Panc1 (cell line): Measurements from ENCODE around the gene ZNF775. TPM values are rescaled to one million over a fixed set of nuclear protein-coding genes. Genes with fewer than 3 reads are reported as not detected.

Experiments
- ATAC-seq: fragments of 200-7000 bp; cut with Tn5 transposase; 2 replicates; pipeline ENCODE4 v1.9.1; 2020; ENCODE audit warnings: mild to moderate bottlenecking, moderate library complexity
- BruUV-seq: library from RNA; stranded (reverse); fragments of 400-500 nt; replicated peaks from 2 replicates; lab custom pipeline; 2021; lab: Mats Ljungman, UMichigan
- CTCF ChIA-PET: fragments of 300-600 bp; sonication (Branson Sonifier 250); formaldehyde crosslinking; loops from one replicate; lab custom pipeline; 2022; ENCODE audit warnings: antibody characterized with exemption; lab: Charles Lee
- POLR2A ChIA-PET: fragments of 300-600 bp; sonication (Branson Sonifier 250); formaldehyde crosslinking; loops from one replicate; lab custom pipeline; 2022; ENCODE audit warnings: antibody characterized with exemption; lab: Charles Lee
- DNase-seq: peaks from one replicate; pipeline ENCODE4 v3.0.0-alpha.2; 2010; ENCODE audit warnings: low read depth, low spot score
- H3K27ac ChIP-seq: 2 replicates; pipeline ENCODE4 v1.5.1; 2011; ENCODE audit warnings: mild to moderate bottlenecking, low read length, inconsistent platforms
- H3K27me3 ChIP-seq: fragments of 200-500 bp; sonication (Bioruptor generic); 2 replicates; pipeline ENCODE4 v1.6.0; 2014; ENCODE audit warnings: low read length, inconsistent platforms; ENCODE audit not compliant: control insufficient read depth, insufficient read depth
- H3K36me3 ChIP-seq: fragments of 200-500 bp; sonication (Bioruptor generic); 2 replicates; pipeline ENCODE4 v1.5.1; 2014; ENCODE audit warnings: inconsistent platforms, mild to moderate bottlenecking, low read length, moderate library complexity; ENCODE audit not compliant: control insufficient read depth, insufficient read depth
- H3K4me1 ChIP-seq: 2 replicates; pipeline ENCODE4 v1.5.1; 2011; ENCODE audit warnings: inconsistent platforms, mild to moderate bottlenecking, low read length, moderate library complexity; ENCODE audit not compliant: control insufficient read depth, insufficient read depth
- H3K4me3 ChIP-seq, 2 experiments: 2 replicates each; pipeline ENCODE4 v1.5.1; 2011 to 2012; ENCODE audit warnings: low read depth in 2 of 2, low read length in 2 of 2, mild to moderate bottlenecking in 2 of 2, inconsistent platforms in 1 of 2, moderate library complexity in 1 of 2
- H3K9me3 ChIP-seq: fragments of 200-500 bp; sonication (Bioruptor generic); 2 replicates; pipeline ENCODE4 v1.5.1; 2014; ENCODE audit warnings: low read depth, mild to moderate bottlenecking, inconsistent platforms, low read length, moderate library complexity; ENCODE audit not compliant: control insufficient read depth, insufficient read depth
- CTCF ChIP-seq: fragments of 450-650 bp; IDR thresholded peaks from 2 replicates; pipeline ENCODE4 v1.5.1; 2017; ENCODE audit warnings: mild to moderate bottlenecking
- POLR2AphosphoS5 ChIP-seq: IDR thresholded peaks from 2 replicates; pipeline ENCODE4 v1.6.1; 2012; ENCODE audit warnings: mild to moderate bottlenecking, low read depth, low read length, moderate library complexity
- SIN3A ChIP-seq: IDR thresholded peaks from 2 replicates; pipeline ENCODE4 v1.6.1; 2012; ENCODE audit warnings: low read depth, mild to moderate bottlenecking, low read length, moderate library complexity, borderline replicate concordance; ENCODE audit not compliant: insufficient read depth
- TCF7L2 ChIP-seq: IDR thresholded peaks from 2 replicates; pipeline ENCODE4 v1.6.1; 2011; ENCODE audit warnings: mild to moderate bottlenecking, low read depth, low read length, inconsistent platforms
- in situ Hi-C: cut with HindIII; loops from 2 replicates; pipeline ENCODE4 v1.10.0; 2016; ENCODE audit warnings: low sequenced_read_pairs, low pct_unique_long_range_greater_than_20kb
- intact Hi-C: fragments of 100-400 bp; cut with micrococcal nuclease; formaldehyde crosslinking; loops from one replicate; pipeline ENCODE4 v1.10.0; 2022; ENCODE audit not compliant: unreplicated experiment
- total RNA-seq: library from RNA; stranded (reverse); gene quantifications from one replicate; pipeline ENCODE4 v1.2.1, GENCODE V29; 2021; ENCODE audit not compliant: unreplicated experiment
- TF ChIP-seq, protein P1 (sequence below), 2 experiments: IDR thresholded peaks; 2 replicates each; pipeline ENCODE4 v1.6.1; 2011 to 2012; ENCODE audit warnings: low read depth in 2 of 2, control low read depth in 1 of 2, low read length in 1 of 2, mild to moderate bottlenecking in 1 of 2, moderate library complexity in 1 of 2; ENCODE audit not compliant: insufficient read depth in 1 of 2

The ZNF775 gene
- total RNA-seq, 1 experiment from 2014 or later: 14.7 TPM

GRCh38 chr7:150382844-150383225 lies 3.7 kb downstream of the ZNF775 start:
- POLR2A ChIA-PET: no interaction called here
- BruUV-seq: no TSS peak

DNA sequence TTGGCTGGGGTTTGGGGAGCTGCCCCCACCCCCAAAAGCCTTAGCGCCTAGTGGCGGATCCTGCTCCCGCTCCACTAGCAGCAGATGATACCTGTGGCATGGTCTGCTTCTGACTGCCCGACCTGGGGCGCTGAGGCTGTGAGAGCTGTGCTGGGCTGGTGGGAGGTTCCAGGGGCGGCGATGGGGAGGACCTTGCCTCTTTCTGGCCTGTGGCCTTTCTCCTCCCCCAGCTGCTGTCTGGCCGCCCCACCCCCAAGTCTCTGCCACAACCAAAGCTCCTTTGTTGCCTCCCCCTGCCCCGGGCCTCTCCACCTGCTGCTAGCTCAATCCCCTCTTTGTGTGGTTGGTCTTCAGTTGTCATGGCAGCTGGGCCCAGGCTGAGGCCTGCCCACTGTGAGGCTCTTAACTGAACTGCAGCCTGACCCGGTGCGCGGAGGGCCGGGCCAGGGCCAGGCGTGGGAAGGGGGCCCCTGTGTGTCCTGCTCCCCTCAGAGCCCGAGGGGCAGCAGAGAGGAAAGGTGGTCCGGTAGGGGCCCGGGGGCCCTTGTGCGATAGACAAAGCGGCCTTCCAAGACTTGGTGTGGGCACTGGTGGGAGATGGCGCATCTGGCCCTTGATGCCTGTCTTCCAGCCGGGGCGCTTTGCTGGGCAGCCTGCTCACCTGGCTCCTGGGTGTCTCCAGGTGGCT lies 4.7 kb downstream of the ZNF775 start:
- no peaks in the 10 kb centered on the region for H3K9me3 ChIP-seq
- ChIA-PET POLR2A (no interaction called here), CTCF (no interaction called here)
- DNase-seq: no peak
- in situ Hi-C loops: no loop called here
- TF ChIP-seq, protein P1, sequence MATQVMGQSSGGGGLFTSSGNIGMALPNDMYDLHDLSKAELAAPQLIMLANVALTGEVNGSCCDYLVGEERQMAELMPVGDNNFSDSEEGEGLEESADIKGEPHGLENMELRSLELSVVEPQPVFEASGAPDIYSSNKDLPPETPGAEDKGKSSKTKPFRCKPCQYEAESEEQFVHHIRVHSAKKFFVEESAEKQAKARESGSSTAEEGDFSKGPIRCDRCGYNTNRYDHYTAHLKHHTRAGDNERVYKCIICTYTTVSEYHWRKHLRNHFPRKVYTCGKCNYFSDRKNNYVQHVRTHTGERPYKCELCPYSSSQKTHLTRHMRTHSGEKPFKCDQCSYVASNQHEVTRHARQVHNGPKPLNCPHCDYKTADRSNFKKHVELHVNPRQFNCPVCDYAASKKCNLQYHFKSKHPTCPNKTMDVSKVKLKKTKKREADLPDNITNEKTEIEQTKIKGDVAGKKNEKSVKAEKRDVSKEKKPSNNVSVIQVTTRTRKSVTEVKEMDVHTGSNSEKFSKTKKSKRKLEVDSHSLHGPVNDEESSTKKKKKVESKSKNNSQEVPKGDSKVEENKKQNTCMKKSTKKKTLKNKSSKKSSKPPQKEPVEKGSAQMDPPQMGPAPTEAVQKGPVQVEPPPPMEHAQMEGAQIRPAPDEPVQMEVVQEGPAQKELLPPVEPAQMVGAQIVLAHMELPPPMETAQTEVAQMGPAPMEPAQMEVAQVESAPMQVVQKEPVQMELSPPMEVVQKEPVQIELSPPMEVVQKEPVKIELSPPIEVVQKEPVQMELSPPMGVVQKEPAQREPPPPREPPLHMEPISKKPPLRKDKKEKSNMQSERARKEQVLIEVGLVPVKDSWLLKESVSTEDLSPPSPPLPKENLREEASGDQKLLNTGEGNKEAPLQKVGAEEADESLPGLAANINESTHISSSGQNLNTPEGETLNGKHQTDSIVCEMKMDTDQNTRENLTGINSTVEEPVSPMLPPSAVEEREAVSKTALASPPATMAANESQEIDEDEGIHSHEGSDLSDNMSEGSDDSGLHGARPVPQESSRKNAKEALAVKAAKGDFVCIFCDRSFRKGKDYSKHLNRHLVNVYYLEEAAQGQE (IDR thresholded peaks at IDR 0.05; ENCODE audit: insufficient read depth in 1 of 2, low read depth in 2 of 2, low read length in 1 of 2): no peak
- TF ChIP-seq TCF7L2: no peak
- no peak for TF ChIP-seq SIN3A
- TF ChIP-seq POLR2AphosphoS5: no peak
- TF ChIP-seq CTCF: no peak
- intact Hi-C loops: no loop called here
- no peak overlapping the region for H3K4me3 ChIP-seq
- no peaks in the 10 kb centered on the region; the same call in 1 of the 2 replicates for H3K36me3 ChIP-seq
- BruUV-seq: no TSS peak
- H3K27me3 ChIP-seq: no peaks in the 10 kb centered on the region
- H3K4me1 ChIP-seq: peaks cover 31% of the 10 kb centered on the region
- no peak for ATAC-seq
- no peak overlapping the region for H3K27ac ChIP-seq

More at GRCh38 chr7:150382844-150383225, 3.7 kb downstream of the ZNF775 start:
- Histone ChIP-seq H3K36me3 (no peaks in the 10 kb centered on the region; the same call in 1 of the 2 replicates), H3K9me3 (no peaks in the 10 kb centered on the region), H3K4me3 (no peak overlapping the region), H3K4me1 (peaks cover 40% of the 10 kb centered on the region), H3K27me3 (no peaks in the 10 kb centered on the region), H3K27ac (no peak overlapping the region)
- TF ChIP-seq, protein P1 (IDR thresholded peaks at IDR 0.05; ENCODE audit: insufficient read depth in 1 of 2, low read depth in 2 of 2, low read length in 1 of 2): no peak
- TF ChIP-seq SIN3A (no peak), POLR2AphosphoS5 (no peak), CTCF (no peak), TCF7L2 (no peak)
- intact Hi-C loops: no loop called here
- in situ Hi-C loops: no loop called here
- CTCF ChIA-PET: no interaction called here
- DNase-seq: no peak
- ATAC-seq: no peak
